Measurements from ENCODE around the gene TFAP2D.

TFAP2D gene

DNA sequence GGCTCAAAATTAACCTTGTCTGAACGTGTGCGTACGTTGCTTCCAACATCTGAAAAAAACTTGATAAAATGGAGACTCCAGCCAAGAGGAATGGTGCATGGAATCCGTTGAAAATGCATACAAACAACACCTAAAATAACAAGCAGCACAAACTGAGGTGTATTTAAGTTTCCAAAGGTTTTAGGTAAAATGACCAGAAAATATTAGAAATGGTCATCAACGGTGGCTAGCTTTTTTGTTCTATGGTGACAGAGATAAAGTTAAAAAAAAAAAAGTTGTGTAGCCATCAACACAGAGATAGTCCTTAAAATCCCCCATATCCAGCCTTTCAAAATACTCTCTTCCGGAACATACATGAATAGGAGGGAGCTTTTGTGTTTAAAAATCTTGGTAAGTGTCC lies 104.7 kb downstream of the TFAP2D start:
- DNase-seq (ENCODE audit: insufficient read length, low spot score) (no peak), FAIRE-seq (no peak)

DNA sequence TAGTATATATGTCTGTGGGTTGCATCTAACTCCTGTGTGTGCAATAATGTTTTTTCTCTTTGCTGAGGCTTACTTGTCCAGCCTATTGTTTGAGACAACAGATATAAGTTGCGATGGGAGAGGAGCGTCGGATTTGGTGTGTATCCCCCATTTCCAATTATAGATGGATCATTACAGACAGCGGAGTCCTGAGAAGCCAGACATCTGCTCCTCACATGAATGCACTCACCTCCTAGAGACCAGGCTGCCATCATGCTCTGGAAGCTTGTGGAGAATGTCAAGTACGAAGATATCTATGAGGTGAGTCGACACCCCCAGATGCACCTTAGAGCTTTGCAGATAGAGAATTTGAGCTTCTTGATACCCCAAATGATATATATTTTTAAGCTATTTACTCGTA lies 105.3 kb downstream of the TFAP2D start, which contains the start of gene TFAP2B:
Gene TFAP2B (plus strand): TSS at position 199 of the 400 bp plus-strand sequence. CDS start 21 bp downstream, at position 220.
- DNase-seq (ENCODE audit: insufficient read length, low spot score), result no peak
- FAIRE-seq, result no peak

DNA sequence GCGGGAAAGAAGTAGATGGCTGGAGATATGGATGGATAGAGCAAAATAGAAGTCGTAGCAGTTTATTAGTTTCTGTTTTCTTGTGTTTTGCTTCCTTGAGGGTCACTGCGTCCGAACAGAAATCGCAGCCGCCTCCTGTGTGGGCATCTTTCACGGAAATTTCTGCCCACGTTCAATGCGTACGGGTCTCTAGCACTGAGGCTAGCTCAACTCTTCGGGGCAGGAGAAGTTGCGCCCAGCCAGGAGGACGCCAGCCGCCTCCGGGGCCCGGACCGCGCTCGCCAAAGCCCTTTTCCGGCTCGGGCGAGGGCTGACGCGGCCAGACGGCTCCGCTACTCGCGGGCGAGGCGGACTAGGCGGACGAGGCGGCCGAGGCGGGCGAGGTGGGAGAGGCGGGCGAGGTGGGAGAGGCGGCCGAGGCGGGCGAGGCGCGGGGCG lies 106.2 kb downstream of the TFAP2D start:
- FAIRE-seq (no peak), DNase-seq (ENCODE audit: insufficient read length, low spot score) (no peak)

DNA sequence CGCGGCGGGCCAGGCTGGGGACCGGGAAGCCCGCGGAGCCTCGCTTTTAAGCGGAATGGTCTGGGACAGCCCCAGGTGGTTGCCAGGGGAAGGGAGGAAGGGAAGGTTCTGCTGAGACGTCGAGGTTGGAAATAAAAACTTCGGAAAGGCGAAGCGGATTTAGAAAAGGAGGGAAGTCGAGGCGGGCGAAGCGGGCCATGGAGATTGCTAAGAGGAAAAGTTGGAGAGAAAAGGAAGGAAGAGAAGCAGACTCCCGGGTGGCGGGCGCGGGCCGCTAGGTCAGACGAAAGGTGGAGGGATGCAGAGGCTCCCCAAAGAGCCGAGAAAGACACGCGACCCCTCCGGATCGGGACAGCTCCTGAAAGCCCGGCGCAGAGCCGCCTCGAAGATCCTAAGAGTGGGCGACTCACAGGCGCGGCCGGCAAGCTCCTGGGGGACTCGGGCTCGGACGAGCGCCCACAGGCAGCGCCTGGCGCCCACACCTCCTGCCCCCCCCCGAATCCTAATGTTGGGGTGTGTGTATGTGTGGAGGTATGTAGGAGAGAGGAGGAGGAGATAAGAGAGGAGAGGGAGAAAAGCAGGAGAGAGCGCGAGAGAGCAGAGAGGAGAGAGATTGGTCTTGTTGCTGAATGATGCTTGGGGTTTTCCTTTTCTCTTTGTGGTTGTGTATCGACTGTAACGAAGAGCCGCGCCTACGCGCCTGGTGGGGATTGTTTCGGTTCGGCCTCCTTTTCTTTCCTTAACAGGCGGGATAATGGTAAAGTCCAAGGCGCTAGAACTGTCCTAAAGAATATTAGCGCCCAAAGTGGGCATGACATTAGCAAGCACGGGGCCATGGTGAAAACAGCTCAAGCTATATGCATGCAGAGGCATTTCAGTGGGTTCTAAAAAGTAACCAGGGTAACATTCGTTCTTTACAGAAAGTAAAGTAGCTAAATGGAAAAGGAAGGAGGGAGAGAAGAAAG lies 106.9 kb downstream of the TFAP2D start:
- no peak for FAIRE-seq
- no peak for DNase-seq (ENCODE audit: insufficient read length, low spot score)

DNA sequence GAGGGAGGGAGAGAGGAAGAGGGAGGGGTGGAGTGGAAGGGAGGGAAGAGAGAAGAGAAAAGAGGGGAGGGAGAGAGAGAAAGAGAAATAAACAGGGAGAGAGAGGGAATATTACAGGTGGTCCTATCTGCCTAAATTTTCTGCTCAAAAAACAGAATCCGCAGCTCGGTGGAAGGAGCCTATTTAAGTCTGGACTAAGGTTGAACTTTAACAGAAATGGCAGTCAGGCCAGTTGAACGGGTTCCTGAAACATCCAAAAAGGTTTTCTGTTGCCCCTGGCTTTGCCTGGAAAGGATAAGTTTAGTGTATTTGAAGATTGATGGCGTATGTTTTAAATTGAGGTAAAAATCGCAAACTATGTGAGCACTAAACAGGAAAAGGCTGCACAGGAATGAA lies 107.5 kb downstream of the TFAP2D start:
- FAIRE-seq (no peak), DNase-seq (ENCODE audit: insufficient read length, low spot score) (no peak)

DNA sequence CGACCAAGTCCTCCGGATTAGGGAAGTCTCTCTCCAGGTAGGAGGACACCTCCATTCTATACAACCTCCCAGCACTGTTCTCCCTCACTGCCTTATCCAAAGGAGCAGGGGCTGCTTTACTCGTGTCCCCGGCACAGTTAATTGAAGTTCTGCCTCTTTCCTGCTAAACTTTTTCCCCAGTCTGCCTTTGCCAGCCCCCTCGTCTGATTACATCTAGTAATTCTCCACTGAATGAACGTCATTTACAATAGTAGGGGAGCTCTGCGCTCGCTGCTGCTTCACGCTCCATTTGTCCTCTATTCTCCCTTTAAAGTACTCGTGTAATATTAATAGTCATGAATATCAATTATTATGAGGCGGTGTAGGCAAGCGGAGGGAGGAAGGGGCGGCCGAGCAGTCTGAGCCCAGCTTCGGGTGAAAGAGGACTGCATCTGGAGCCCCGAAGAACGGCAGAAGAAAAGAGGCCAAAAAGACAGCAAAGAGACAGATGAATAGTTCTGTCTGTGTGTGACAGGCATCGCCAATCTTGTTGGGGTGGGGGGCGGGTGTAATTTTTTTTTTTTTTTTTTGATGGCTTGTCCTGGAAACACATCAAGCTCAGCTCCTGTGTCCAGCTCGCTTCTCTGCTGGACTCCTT lies 108.2 kb downstream of the TFAP2D start:
- DNase-seq (ENCODE audit: insufficient read length, low spot score), result no peak
- no peak for FAIRE-seq

DNA sequence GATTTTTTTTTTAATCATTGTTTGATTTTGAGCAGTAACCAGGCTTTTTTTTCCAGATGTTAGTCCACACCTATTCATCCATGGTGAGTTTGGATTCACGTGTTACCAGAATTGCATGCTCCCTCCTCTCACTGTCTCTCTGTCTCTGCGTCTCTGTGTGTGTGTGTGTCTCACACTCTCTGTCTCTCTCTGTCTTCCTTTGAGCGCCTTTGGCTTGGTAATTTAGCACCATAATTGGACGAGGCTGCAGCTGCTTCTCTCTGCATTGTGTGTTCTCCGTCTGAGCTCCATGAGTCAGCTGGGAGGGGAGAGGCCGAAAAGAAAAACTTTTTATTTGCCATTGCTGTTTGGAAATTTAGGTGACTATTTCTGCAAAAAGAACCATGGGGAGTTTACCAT lies 108.8 kb downstream of the TFAP2D start:
- DNase-seq (ENCODE audit: insufficient read length, low spot score) (no peak), FAIRE-seq (no peak)

All from HTR-8/SVneo (cell line).